Calu3 (cell line): ENCODE results near the gene TNFAIP8. TPM values are rescaled to one million over a fixed set of nuclear protein-coding genes. Genes with fewer than 3 reads are reported as not detected.

ENCODE experiments used
- BruUV-seq: library from RNA; stranded (reverse); fragments of 400-500 nt; replicated peaks from 2 replicates; lab custom pipeline; 2021; lab: Mats Ljungman, UMichigan
- CTCF ChIA-PET: fragments of 300-600 bp; sonication (Branson Sonifier 250); formaldehyde crosslinking; loops from one replicate; lab custom pipeline; 2022; ENCODE audit warnings: antibody characterized with exemption; lab: Charles Lee
- DNase-seq: peaks from one replicate; pipeline ENCODE4 v3.0.0; 2022
- H3K27ac Mint-ChIP-seq: one replicate; pipeline ENCODE4 v1.8.0; 2022; ENCODE audit warnings: mixed read lengths; ENCODE audit not compliant: unreplicated experiment
- H3K27me3 Mint-ChIP-seq: one replicate; pipeline ENCODE4 v1.8.0; 2022; ENCODE audit warnings: mixed read lengths; ENCODE audit not compliant: unreplicated experiment
- H3K36me3 Mint-ChIP-seq: one replicate; pipeline ENCODE4 v1.8.0; 2022; ENCODE audit warnings: mild to moderate bottlenecking, moderate library complexity, mixed read lengths; ENCODE audit not compliant: insufficient read depth, unreplicated experiment
- H3K4me1 Mint-ChIP-seq: one replicate; pipeline ENCODE4 v1.8.0; 2022; ENCODE audit warnings: mild to moderate bottlenecking, low read depth, mixed read lengths; ENCODE audit not compliant: unreplicated experiment
- H3K4me3 Mint-ChIP-seq: one replicate; pipeline ENCODE4 v1.8.0; 2022; ENCODE audit warnings: mild to moderate bottlenecking, low read depth, moderate library complexity, mixed read lengths; ENCODE audit not compliant: unreplicated experiment
- H3K9me3 Mint-ChIP-seq: one replicate; pipeline ENCODE4 v1.8.0; 2022; ENCODE audit warnings: low read depth, mixed read lengths; ENCODE audit not compliant: unreplicated experiment
- intact Hi-C: fragments of 100-400 bp; cut with micrococcal nuclease; formaldehyde crosslinking; loops from one replicate; pipeline ENCODE4 v1.10.0; 2022; ENCODE audit not compliant: unreplicated experiment
- total RNA-seq: library from RNA; stranded (reverse); gene quantifications from 2 replicates; pipeline ENCODE4 v1.2.3, GENCODE V29; 2022
- TF ChIP-seq, protein P1 (sequence below): fragments of 200-600 bp; IDR thresholded peaks from one replicate; pipeline ENCODE4 v1.8.0; 2022; ENCODE audit warnings: antibody characterized with exemption; ENCODE audit not compliant: unreplicated experiment

The TNFAIP8 gene
- total RNA-seq, 1 experiment from 2014 or later: 30.6 TPM

DNA sequence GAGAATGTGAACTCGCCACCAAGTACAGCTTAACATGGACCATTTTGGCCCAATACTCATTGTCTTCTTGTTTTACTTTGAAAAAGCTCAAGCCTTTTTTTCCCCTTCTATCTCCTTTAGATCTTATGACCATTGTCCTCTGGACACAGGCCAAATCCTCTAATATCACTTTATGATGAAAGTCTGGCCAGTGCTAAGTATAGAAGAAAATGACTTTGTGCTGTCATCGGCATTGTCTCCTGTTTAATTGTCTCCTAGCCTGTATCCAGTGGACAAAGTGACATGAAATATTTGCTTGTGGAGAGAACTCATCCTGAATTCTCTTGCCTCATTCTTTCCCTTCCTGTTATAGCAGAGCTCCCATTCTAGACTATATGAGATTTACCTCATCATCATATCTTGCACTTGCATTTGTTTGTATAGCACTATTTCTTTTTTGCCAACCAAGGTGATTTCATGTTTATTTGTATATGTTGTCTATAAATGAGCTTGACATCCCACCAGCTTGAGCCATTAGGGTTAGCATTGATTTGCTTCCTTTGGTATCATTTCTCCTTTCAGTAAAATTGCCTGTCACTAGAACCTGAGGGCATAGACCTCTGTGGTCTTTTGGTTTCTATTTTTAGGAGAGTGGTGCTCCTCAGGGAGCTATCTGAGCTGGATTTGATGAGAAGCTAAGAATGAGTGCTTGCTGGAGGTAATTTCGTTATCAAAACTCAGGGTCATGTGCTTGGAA lies 18.8 kb upstream of the TNFAIP8 start:
- Mint-ChIP-seq H3K4me1 (peaks cover 35% of the 10 kb centered on the region), H3K9me3 (no peaks in the 10 kb centered on the region), H3K4me3 (no peak overlapping the region), H3K27ac (no peak overlapping the region), H3K27me3 (no peaks in the 10 kb centered on the region), H3K36me3 (no peaks in the 10 kb centered on the region)
- intact Hi-C loops: no loop called here
- DNase-seq: no peak
- no TSS peak for BruUV-seq
- TF ChIP-seq, protein P1, sequence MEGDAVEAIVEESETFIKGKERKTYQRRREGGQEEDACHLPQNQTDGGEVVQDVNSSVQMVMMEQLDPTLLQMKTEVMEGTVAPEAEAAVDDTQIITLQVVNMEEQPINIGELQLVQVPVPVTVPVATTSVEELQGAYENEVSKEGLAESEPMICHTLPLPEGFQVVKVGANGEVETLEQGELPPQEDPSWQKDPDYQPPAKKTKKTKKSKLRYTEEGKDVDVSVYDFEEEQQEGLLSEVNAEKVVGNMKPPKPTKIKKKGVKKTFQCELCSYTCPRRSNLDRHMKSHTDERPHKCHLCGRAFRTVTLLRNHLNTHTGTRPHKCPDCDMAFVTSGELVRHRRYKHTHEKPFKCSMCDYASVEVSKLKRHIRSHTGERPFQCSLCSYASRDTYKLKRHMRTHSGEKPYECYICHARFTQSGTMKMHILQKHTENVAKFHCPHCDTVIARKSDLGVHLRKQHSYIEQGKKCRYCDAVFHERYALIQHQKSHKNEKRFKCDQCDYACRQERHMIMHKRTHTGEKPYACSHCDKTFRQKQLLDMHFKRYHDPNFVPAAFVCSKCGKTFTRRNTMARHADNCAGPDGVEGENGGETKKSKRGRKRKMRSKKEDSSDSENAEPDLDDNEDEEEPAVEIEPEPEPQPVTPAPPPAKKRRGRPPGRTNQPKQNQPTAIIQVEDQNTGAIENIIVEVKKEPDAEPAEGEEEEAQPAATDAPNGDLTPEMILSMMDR: no peak
- CTCF ChIA-PET: no interaction called here

DNA sequence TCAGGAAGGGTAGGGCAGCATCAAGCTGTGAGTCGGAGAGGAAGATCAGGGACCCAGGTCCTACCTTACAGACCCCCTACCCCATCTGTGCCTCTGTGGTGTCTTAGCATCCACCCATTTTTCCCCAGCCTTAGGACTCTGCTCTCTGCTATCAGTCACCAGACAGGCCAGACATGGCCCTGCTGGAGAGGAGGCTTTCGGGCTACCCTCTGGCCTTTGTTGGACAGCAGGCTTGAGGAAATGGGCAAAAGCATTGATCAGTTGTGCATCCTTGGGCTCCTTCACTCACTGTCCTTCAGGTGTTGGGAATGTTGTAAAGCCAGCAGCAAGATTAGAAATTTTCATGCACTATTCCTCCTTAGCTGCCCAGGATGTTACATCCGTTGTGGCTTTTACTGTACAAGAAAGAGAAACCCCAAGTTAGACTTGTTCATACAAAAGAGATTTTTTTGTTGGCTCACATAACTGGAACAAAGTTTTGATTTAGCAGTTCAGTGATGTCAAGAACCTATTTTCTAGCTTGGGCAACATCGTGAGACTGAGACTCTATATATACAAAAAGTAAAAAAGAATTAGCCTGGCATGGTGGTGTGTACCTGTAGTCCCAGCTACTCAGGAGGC lies 17.4 kb upstream of the TNFAIP8 start:
- TF ChIP-seq, protein P1: no peak
- intact Hi-C loops: no loop called here
- no peak overlapping the region for H3K4me3 Mint-ChIP-seq
- H3K4me1 Mint-ChIP-seq: peaks cover 21% of the 10 kb centered on the region
- no peak for DNase-seq
- no TSS peak for BruUV-seq
- CTCF ChIA-PET: no interaction called here
- no peak overlapping the region for H3K27ac Mint-ChIP-seq
- H3K27me3 Mint-ChIP-seq: no peaks in the 10 kb centered on the region
- H3K9me3 Mint-ChIP-seq: no peaks in the 10 kb centered on the region
- H3K36me3 Mint-ChIP-seq: no peaks in the 10 kb centered on the region

DNA sequence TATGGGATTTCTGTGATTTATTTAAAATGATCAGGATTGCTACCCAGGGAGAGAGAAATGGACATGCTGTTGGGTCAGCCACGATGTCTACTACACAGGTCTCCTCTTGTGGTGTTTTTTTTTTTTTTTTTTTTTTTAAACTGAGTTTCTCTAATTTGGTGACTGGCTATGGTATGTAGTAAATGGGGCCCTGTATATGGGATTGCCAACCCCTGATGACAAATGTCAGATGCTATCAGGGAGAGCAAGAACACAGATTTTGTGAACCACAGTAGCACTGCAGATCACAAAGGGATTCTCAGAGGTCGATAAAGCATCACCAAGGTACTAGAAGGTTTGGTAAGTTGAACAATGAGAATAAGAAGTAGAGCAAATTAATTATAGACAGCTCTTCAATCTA lies 16.5 kb upstream of the TNFAIP8 start:
- Mint-ChIP-seq H3K27ac (no peak overlapping the region), H3K4me1 (peaks cover 15% of the 10 kb centered on the region), H3K9me3 (no peaks in the 10 kb centered on the region), H3K27me3 (no peaks in the 10 kb centered on the region), H3K36me3 (no peaks in the 10 kb centered on the region), H3K4me3 (no peak overlapping the region)
- intact Hi-C loops: no loop called here
- BruUV-seq: no TSS peak
- CTCF ChIA-PET: interaction anchor here (1.2 kb wide), 1 partner anchor 8 kb away, joined by 4 read pairs; no protein-coding TSS in a partner anchor
- DNase-seq: no peak
- TF ChIP-seq, protein P1: no peak

DNA sequence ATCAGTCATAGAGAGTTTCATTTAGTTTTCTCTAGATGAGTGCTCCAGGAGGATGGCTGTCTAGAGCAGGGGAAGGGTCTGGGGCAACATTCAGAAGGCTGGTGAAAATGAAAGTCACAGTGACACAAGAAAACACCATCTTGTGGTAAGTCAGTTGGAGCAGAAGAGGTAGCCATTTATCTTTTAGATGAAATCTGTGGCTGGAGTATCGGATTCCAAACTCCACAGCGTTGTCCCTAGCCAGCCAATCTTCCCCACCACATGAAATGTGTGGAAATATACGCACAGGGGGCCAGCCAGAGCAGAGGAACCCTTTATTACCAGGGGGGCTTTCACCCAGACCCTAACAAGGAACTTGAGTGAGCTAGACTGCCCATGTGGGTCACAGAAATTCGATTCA lies 15.9 kb upstream of the TNFAIP8 start:
- Mint-ChIP-seq H3K4me3 (no peak overlapping the region), H3K36me3 (no peaks in the 10 kb centered on the region), H3K9me3 (no peaks in the 10 kb centered on the region), H3K4me1 (peaks cover 9% of the 10 kb centered on the region), H3K27ac (no peak overlapping the region), H3K27me3 (no peaks in the 10 kb centered on the region)
- intact Hi-C loops: no loop called here
- TF ChIP-seq, protein P1: no peak
- CTCF ChIA-PET: interaction anchor here (1.2 kb wide), 1 partner anchor 9 kb away, joined by 4 read pairs; no protein-coding TSS in a partner anchor
- DNase-seq: no peak
- no TSS peak for BruUV-seq
